A172 (cell line): ENCODE data around the gene NR2C2. TPM values are rescaled to one million over a fixed set of nuclear protein-coding genes. Genes with fewer than 3 reads are reported as not detected.

Experiments used
- total RNA-seq: library from RNA; depleted of rRNA; stranded (reverse); fragments of >200 nt; shearing (Covaris generic); gene quantifications from 2 replicates; pipeline ENCODE4 v1.2.3, GENCODE V29; 2014; rRNA removed

Gene NR2C2
- total RNA-seq, 1 experiment from 2014 or later: 20.3 TPM

Other genes with a start within 250 kb of the NR2C2 start
- gene FGD5, start 128.6 kb upstream of the NR2C2 start, total RNA-seq: not detected in 2 replicates
- gene MRPS25, start 117.7 kb downstream of the NR2C2 start, total RNA-seq: 22.3 and 24.8 TPM in 2 replicates
- gene RBSN, start 151.6 kb downstream of the NR2C2 start, total RNA-seq: 23.3 and 29.0 TPM in 2 replicates